IPS DF 19.7 (cell line): ENCODE measurements around the gene IFT57.
A peak's percentile ranks its signal among the peaks of the same experiment; 100 is the strongest.
"Not testable (repeated sequence)": the region's sequence is repeated elsewhere in the genome, so short reads cannot be mapped to it uniquely, and the experiment has no call there.

Experiments
- DNase-seq: peaks from one replicate; pipeline ENCODE4 v3.0.0-alpha.2; 2013; ENCODE audit warnings: low read depth, low spot score

The IFT57 gene, protein sequence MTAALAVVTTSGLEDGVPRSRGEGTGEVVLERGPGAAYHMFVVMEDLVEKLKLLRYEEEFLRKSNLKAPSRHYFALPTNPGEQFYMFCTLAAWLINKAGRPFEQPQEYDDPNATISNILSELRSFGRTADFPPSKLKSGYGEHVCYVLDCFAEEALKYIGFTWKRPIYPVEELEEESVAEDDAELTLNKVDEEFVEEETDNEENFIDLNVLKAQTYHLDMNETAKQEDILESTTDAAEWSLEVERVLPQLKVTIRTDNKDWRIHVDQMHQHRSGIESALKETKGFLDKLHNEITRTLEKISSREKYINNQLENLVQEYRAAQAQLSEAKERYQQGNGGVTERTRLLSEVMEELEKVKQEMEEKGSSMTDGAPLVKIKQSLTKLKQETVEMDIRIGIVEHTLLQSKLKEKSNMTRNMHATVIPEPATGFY

DNA sequence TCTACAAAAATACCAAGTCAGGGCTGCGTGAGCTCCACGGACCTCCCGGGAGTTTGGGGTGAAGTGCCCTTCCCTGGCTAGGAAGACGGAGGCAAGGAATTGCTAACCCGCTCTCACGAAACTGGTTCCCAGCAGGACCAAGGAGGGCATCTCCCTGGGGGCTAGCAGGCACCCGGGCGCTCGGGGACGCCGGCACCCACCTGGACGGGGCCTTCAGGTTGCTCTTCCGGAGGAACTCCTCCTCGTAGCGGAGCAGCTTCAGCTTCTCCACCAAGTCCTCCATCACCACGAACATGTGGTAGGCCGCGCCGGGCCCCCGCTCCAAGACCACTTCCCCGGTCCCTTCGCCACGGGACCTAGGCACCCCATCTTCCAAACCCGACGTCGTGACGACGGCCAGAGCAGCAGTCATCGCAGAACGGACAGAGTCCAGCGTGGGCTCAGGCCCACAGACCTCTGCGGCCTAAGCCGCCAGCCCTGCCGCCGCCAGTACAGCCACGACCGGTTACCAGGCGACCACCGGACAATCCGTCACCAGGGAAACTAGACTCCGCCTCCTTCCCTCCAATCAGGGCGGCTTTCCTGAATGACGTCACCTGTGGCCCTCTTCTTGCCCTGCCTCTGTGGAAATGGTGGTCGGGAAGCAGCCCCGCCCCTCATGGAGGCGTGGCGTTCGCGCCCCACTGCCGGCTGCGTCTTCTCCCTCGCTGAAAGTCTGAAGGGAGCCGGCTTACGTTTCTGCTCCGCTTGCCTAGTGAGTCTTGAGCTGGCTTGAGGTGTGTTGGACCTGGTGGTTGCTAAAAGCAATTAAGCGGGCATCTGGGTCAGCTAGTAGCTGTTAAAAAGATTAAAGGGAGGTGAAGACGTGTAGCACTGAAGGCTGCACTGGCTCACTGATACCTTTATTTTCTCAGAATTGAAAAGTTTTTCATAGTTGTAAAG is at the start of gene IFT57:
TSS of gene IFT57 (minus strand) at position 514 of the 942 bp plus-strand sequence. CDS start at position 412, 102 bp downstream.
- DNase-seq, result peak; percentile 86

DNA sequence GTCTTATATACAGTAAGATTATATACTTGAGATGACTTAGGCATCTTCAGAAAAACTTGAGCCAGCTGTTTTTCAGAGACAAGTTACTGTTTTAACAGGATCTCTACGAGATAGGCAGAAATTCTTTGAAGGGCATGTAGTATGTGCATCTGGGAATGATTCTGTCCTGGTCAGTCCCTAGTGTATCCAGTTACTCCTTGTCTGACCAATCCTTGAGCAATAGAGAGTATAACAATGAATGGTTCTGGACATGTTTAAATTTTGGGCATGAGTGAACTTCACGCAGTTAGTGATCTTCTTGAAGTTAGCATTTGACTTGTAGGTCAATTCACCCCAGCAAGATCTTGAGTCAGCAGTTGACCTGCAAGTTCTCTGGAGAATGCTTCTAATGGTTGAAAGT is 49.4 kb upstream of the IFT57 start:
- no peak for DNase-seq

DNA sequence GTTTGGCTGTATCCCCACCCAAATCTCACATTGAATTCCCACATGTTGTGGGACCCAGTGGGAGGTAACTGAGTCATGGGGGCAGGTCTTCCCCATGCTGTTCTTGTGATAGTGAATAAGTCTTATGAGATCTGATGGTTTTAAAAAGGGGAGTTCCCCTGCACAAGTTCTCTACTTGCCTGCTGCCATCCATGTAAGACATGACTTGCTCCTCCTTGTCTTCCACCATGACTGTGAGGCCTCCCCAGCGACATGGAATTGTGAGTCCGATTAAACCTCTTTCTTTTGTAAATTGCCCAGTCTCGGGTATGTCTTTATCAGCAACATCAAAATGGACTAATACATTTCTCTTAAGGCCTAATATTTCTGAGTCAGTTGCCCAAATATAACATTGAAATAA is 46.0 kb upstream of the IFT57 start:
- DNase-seq, result not testable (repeated sequence)

DNA sequence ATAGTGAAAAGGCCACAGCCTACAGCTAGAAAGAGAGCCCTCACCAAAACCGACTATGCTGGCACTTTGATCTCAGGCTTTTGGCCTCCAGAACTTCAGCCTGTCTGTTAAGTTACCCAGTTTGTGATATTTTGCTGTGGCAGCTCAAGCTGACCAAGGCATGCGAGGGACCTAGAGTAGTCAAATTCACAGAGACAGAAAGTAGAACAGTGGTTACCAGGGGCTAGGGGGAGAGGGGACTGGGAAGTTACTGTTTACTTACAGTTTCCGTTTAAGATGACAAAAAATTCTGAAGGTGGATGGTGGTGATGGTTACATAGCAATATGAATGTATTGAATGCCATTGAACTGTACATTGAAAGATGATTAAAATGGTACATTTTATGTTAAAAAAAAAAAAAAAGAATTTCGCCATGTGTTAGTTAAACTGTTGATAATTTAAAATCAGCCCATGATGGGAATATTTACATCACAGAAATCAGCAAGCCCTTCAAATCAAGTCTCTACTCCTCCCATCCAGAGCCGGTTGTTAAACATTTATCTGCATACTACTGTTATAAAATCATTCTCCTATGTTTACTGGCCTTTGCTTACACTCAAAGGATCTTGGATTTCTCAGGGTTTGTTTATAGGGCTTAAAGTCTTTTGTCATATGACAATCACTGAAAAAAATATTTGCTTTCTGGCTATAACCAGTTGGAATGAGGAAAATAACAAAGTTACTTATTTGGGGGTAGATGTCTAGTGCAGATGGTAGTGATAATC is 42.5 kb upstream of the IFT57 start:
- not testable (repeated sequence) for DNase-seq

DNA sequence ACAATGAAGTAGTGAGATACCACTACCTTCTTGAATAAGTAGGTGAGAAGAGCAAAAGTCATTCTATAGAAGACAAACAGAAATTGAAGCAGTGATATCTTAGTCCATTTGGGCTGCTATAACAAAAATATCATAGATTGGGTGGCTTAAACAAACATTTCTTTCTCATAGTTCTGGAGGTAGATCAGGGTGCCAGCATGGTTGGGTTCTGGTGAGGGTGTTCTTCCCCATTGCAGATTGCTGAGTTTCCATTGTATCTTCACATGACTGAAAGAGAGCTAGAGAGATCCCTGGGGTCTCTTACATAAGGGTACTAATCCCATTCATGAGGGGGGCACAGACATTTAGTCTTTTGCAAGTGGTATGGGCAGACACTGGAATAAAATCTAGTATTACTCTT is 32.9 kb upstream of the IFT57 start:
- no peak for DNase-seq

DNA sequence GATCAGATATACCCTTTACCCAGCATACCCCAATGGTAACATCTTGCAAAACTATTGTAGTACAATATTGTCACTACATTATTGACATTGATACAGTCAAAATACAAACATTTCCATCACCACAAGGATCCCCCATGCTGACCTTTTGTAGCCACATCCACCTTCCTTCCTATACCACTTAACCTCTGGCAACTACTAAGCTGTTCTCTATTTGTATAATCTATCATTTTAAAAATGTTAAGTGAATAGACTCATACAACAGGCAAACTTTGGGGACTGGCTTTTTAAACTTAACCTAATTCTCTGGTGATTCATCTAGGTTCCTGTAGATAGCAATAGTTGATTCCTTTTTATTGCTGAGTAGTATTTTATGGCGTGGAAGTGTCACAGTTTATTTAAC is 29.6 kb upstream of the IFT57 start:
- DNase-seq, result no peak

DNA sequence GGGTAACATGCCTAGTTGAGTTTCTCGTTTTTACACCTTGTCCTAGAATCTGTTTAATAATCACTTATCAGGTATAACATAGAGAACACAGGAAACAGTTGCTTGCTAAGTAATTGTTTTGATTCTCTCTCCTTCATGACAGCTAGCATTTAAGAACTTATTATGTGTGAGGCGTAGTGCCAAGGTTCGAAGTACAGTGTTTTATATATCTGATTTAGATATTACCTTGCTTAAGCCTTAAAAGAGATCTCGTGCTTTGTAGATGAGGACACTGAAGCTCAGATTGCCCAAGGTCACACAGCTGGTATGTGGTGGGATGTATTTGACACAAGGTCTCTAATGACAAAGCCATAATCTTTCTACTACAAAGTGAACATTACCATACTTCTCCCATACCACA is 29.0 kb upstream of the IFT57 start:
- DNase-seq, result no peak

DNA sequence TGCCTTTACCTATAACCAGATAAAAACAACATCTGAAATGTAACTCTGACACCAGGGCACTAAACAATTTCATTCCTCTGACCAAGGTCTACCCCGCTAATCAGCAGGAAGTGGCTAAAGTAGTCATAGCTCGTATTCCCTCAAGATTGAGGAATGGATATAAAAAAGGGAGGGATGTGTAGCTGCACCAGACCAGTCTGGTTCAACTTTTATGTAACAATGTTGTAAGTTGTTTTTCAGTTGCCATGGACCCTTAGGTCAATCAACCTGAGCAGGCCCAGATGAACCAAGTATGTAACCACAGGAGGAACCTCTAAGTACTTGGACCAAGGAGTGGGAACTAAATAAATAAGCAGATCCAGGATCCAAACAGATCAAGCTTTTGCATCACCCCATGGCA is 28.4 kb upstream of the IFT57 start:
- DNase-seq, result no peak

DNA sequence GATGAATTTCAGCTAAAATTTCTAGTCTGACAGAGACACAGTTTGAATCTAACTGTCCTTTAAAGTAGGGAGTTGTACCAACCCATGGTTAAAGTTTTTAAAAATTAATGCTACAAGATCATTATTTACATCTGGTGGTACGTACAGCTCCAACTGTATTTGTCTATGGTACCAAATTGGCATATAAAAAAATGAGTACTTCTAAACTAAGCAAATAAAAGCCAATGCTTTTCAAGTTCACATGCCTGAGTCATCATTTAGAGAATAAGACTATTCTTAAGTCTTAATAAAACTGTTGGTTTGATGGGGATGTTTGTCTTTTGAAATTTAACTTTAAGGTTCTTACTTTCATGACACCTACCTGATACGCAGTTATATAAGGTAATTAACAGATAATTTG is 21.0 kb upstream of the IFT57 start:
- DNase-seq, result no peak

DNA sequence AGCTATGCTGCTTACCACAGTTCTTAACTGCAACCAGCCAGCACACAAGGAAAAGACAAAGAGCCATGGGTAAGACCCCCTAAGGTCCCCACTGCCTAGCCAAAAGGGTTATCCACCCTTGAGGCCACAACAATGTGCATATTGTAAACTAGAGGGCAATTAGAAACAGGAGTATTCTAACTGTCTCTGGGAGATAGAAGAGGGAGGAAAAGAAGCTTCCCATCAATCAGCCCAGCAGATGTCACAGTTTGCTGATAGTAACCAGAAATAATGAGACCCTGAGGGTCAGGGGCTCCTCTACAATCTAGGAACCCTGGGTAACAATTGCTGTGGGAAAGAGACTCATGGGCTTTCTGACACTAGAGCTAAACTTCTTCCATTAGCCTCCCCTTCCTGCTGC is 20.6 kb upstream of the IFT57 start:
- DNase-seq, result no peak

DNA sequence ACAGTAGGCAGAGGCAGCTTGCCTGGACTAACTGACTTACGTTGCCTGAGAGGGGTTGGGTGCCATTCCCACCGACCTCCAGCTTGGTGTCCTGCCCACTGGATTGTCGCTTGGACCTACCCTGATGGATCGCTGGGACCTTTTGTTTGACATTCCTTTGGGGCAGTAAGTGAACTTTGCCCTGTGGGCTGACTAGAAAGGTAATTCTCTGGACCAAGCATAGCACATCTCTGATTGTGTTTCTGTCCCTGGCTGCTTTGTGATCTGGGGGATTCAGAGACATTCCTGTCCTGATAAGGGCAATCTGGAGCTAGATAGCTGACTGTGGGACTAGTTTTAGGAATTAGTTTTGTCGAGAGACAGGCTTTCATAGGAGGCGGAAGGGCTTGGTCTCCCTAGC is 19.5 kb upstream of the IFT57 start:
- no peak for DNase-seq

DNA sequence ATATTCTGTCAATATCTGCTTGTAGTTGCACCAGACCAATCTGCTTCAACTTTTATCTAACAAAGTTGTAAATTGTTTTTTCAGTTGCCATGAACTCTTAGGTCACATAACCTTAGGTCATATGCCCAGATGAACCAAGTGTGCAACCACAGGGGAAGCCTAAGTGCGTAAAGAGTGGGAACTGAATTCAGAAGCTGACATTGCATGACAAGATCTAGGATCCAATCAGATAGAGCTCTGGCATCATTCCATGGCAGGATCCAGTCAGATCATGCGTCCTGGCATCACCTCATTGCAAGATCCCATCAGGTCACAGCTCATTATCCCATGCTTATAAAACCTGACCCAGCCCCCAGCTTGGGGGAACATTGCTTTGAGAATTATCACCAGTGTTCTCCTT is 18.9 kb upstream of the IFT57 start:
- DNase-seq, result no peak

DNA sequence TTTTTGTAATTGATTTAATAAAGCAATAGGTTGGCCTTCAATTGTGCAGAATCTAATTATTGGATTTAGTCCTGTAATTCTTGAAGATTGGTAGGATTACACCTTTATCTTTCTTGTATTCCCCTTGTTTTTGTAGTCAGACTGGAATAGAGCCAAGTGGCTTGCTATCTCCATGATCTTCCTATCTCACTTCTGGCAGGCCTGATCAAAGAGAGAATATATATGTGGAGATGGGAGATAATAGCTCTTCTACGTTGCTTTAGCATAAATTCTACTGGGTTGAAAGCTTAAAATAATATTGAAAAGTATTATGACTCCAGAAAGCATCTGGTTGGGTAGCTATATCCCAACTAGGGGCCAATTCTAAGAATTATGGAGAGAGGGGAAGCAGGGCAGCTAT is 16.9 kb upstream of the IFT57 start:
- no peak for DNase-seq

DNA sequence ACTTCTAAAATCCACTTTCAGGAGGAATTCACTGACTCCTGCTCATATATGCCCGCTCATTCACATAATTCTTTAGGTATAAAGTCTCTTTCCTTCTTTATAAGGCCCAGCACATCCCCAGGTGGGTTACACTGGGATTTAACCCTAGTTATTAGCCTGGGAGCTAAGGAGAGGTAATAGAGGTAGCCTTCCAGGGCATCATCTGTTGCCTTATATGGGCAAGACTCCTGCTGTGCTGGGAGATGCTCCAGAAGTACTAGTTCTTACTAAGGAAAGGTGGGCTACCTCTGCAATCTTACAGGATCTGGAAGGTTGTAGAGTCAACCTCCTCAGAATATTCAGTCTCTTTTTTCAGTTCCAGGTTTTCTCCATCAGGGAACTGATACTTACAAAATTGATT is 13.1 kb upstream of the IFT57 start:
- no peak for DNase-seq

DNA sequence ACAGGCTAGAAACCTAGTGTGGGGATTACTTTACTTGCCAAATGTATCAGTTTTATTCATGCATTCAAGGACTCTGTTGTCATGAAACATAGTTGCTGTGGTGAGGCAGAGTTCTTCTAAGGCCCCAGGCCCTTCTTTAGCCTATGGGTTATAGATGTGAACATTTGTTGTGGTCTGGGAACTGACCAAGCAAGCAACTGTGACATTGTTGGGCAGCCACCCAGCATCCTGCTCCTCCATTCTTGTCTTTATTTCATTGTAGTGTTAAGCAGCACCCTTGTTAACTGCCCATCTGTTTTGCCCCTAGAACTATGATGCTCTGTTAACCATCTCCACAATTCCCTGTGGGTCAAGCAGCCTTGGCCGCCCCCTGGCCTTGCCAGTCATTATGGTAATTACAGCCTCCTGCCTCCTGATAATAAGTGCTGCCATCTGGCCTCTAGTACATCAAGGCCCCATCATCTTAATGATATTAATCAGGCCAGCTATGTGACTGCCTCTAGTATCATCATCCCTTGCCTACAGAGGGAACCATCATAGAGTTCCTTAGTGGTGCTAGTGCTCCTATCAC is 12.2 kb upstream of the IFT57 start:
- DNase-seq, result no peak

DNA sequence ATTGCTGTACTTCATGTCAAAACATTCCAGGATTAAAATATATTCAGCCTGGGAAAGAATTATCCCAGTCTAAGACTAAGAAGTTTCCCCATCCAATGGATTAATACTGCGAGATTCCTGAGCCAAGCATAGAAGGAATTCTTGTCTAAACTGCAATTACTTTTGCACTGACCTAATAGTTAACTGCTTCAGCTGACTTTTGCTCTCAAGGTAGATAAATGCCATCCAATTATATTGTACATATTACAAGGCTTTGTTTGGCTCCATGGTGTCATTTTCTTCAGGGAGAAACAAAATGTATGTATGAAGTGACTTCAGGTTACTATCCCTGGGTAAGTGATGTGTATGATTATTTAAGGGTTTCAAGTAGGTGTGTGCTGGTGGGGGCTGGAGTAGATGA is 6.1 kb upstream of the IFT57 start:
- DNase-seq, result no peak

DNA sequence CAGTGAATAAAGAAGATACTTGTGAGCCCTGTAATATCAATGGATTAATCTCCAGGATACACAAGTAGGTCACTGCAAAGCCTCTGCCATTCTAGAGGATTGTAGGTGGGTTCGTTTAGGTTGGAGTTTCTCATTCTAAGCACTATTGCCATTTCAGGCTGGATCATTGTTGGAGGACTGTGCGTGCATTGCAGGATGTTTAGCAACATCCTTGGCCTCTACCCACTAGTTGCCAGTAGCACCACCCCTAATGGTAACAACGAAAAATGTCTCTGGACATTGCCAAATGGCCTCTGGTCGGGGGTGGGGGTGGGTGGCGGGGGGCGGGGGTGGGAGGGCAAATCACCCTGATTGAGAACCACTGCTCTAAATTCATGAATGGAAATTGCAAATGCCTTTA is 4.9 kb upstream of the IFT57 start:
- DNase-seq, result no peak

DNA sequence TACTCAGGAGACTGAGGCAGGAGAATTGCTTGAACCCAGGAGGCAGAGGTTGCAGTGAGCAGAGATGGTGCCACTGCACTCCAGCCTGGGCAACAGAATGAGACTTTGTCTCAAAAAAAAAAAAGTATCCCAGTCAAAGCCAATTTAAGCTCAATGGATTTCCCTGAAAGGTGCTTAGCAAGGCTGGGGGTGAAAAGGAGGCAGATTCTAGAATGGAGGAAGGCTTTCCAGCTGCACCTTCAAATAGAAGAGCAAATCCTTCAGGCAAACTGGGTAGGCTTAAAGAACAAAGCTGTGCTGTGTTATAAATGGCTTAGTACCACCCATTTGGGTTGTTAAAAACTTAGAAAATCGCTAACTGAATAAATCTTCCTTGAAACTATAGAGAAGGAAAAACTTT is 3.0 kb upstream of the IFT57 start:
- no peak for DNase-seq

DNA sequence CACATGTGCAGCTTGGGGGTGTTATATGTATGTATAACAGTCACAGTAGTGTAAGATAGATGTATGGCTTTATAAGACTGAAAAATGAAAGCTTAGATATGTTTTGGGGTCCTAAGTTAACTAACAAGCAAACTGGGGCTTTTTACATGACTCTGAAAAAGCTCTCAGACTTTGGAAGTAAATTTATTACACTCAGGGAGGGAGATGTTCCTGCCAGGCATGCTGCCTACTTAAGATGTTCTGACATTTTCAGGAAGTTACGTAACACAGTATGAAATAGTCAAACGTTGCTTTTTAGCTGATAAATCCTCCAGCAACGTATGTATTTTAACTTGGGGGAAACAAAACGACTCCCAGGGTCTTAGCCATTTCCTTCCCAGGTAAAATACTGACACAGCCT is 1.7 kb upstream of the IFT57 start:
- no peak for DNase-seq

DNA sequence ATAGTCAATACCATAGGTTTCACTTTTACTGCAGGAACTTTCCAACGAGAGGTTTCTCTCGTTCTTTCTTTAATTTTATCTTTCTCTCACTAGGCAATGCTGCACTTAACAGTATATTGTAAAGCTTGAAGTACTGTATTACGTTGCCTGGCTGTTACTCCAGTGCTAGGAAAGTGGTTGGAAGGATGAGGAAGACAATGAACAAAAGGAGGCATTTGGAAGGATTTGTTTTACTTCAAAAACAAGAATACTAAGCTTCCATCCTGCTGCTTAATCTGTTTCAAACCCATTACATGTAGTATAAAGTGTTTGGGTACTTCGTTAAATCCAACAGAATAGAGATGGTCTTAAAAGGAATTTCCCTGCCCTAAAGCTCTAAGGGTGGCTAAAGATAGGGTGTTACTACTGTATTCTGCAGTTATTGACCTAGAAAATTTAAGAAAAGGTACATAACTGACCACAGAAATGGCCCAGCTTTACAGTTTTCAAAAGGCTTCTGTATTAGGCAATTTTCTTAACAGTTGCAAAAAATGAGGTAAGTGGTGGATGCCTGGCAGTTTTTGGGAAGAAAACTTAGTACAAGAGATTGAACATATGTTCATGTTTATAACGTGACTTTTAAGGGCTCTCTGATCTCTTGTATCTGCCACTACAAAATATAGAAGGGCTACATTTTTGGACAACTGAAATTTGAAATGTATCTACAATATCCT is 785 bp upstream of the IFT57 start:
- no peak for DNase-seq

DNA sequence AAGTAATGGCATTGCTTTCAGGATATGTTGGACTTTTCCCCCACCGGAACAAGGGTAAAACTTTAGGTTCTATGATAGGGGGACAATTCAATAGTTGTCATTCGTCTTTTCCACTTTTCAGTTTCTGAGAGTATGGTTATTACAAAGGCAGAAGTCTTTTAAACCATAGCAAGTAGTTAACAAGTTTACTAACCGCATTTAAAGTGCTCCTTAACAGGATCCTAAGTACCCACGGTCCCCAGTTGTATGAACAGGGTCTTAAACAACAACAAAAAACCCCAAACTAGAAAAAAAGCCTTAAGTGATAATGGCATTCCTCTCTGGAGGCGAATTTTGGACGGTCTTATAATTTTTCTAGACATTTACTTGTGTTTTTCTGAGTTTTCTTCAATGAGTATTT is 831 bp downstream of the IFT57 start:
- DNase-seq, result no peak
